NT2/D1 (cell line): Measurements from ENCODE around the gene ZNF319.

ENCODE experiments used
- YY1 ChIP-seq: IDR thresholded peaks from 2 replicates; pipeline ENCODE4 v1.6.1; 2011; ENCODE audit not compliant: insufficient read length, insufficient read depth
- ZNF274 ChIP-seq: IDR thresholded peaks from 2 replicates; pipeline ENCODE4 v1.6.1; 2011; ENCODE audit warnings: mild to moderate bottlenecking, low read depth, low read length

- TF ChIP-seq ZNF274 (no peak), YY1 (no peak)
These were observed 40.6 kb upstream of the ZNF319 start for GRCh38 chr16:58040945-58041627.
